Measurements from ENCODE around the gene POU2F1.

GRCh38 chr1:167408355-167408754, 187.7 kb downstream of the POU2F1 start:
- TF ChIP-seq POLR2AphosphoS5 (IDR thresholded peaks at IDR 0.05; ENCODE audit: borderline replicate concordance, low read depth, low read length) (no peak), EZH2 (IDR thresholded peaks at IDR 0.05) (no peak)

Measured in SK-N-MC (cell line).